Measurements from ENCODE around the gene PTCRA. TPM values are rescaled to one million over a fixed set of nuclear protein-coding genes. Genes with fewer than 3 reads are reported as not detected.

The PTCRA gene
- total RNA-seq, 4 donors from 2014 or later = not detected

Other genes starting within 250 kb of the PTCRA start
- gene PRPH2, start 193.5 kb upstream of the PTCRA start, total RNA-seq = 1 to 10 TPM in 1 of 4 donors, under 1 TPM in 2, not detected in 1; 0.27 to 1.1 (median 0.32) TPM
- gene TBCC, start 169.9 kb upstream of the PTCRA start, total RNA-seq = 10 to 100 TPM in 3 of 4 donors, 1 to 10 TPM in 1; 5.2 to 43.3 (median 27.3) TPM
- 10 to 100 TPM; 14.7 to 34.8 (median 21.5) TPM for gene BICRAL, start 134.0 kb upstream of the PTCRA start, total RNA-seq
- gene RPL7L1, start 36.4 kb upstream of the PTCRA start, total RNA-seq = 10 to 100 TPM; 27.3 to 57.1 (median 43.4) TPM
- 10 to 100 TPM; 10.3 to 24.4 (median 21.0) TPM for gene CNPY3, start 13.4 kb downstream of the PTCRA start, total RNA-seq
- under 1 TPM in 1 of 4 donors, not detected in 3; 0.68 TPM for gene GNMT, start 44.7 kb downstream of the PTCRA start, total RNA-seq
- 10 to 100 TPM; 17.2 to 50.0 (median 33.2) TPM for gene PEX6, start 63.1 kb downstream of the PTCRA start, total RNA-seq
- gene PPP2R5D, start 68.5 kb downstream of the PTCRA start, total RNA-seq = 10 to 100 TPM; 38.0 to 87.5 (median 52.9) TPM
- gene MEA1, start 97.9 kb downstream of the PTCRA start, total RNA-seq = 10 to 100 TPM; 21.7 to 54.2 (median 37.3) TPM
- 10 to 100 TPM; 54.6 to 67.3 (median 63.2) TPM for gene KLHDC3, start 98.2 kb downstream of the PTCRA start, total RNA-seq
- 100 to 1,000 TPM in 1 of 4 donors, 10 to 100 TPM in 3; 32.2 to 200 (median 40.5) TPM for gene RRP36, start 105.6 kb downstream of the PTCRA start, total RNA-seq
- gene CUL7, start 137.8 kb downstream of the PTCRA start, total RNA-seq = 10 to 100 TPM; 13.0 to 29.3 (median 15.7) TPM
- gene MRPL2, start 143.4 kb downstream of the PTCRA start, total RNA-seq = 10 to 100 TPM in 3 of 4 donors, 1 to 10 TPM in 1; 5.8 to 54.2 (median 34.3) TPM
- 100 to 1,000 TPM in 3 of 4 donors, 10 to 100 TPM in 1; 91.9 to 296 (median 159) TPM for gene KLC4, start 143.6 kb downstream of the PTCRA start, total RNA-seq
- gene PTK7, start 160.3 kb downstream of the PTCRA start, total RNA-seq = 10 to 100 TPM in 1 of 4 donors, 1 to 10 TPM in 3; 2.2 to 34.6 (median 6.0) TPM

Measured in transverse colon (tissue), 4 donors.